HG03103 (cell line): Measurements from ENCODE around the gene TYW1.
"Not testable (repeated sequence)": the region's sequence is repeated elsewhere in the genome, so short reads cannot be mapped to it uniquely, and the experiment has no call there.

Experiments used
- ATAC-seq: cut with Tn5 transposase; IDR thresholded peaks from one replicate; pipeline ENCODE4 v1.9.1; 2021; ENCODE audit warnings: low read depth; ENCODE audit not compliant: unreplicated experiment

TYW1 gene

GRCh38 chr7:67229018-67229417, 232.4 kb downstream of the TYW1 start:
- not testable (repeated sequence) for ATAC-seq

- ATAC-seq: not testable (repeated sequence)
These were observed 233.4 kb downstream of the TYW1 start for GRCh38 chr7:67230029-67230428.

GRCh38 chr7:67233506-67233905, 236.9 kb downstream of the TYW1 start:
- not testable (repeated sequence) for ATAC-seq

- ATAC-seq: not testable (repeated sequence)
These were observed 239.6 kb downstream of the TYW1 start for GRCh38 chr7:67236216-67236615.

GRCh38 chr7:67242871-67243270, 246.2 kb downstream of the TYW1 start:
- not testable (repeated sequence) for ATAC-seq

- not testable (repeated sequence) for ATAC-seq
These were observed 251.7 kb downstream of the TYW1 start for GRCh38 chr7:67248364-67248763.

- ATAC-seq: no peak
These were observed 255.4 kb downstream of the TYW1 start for GRCh38 chr7:67251986-67252558.

- ATAC-seq: not testable (repeated sequence)
These were observed 258.4 kb downstream of the TYW1 start for GRCh38 chr7:67255076-67255475.

- not testable (repeated sequence) for ATAC-seq
These were observed 261.1 kb downstream of the TYW1 start for GRCh38 chr7:67257779-67258178.

GRCh38 chr7:67259363-67259762, 262.7 kb downstream of the TYW1 start:
- ATAC-seq: not testable (repeated sequence)

GRCh38 chr7:67260166-67260586, 263.5 kb downstream of the TYW1 start:
- not testable (repeated sequence) for ATAC-seq

- ATAC-seq: not testable (repeated sequence)
These were observed 267.4 kb downstream of the TYW1 start for GRCh38 chr7:67264000-67264399.

GRCh38 chr7:67266070-67266469, 269.4 kb downstream of the TYW1 start:
- not testable (repeated sequence) for ATAC-seq

- ATAC-seq: no peak
These were observed 271.3 kb downstream of the TYW1 start for GRCh38 chr7:67267914-67268313.

- not testable (repeated sequence) for ATAC-seq
These were observed 273.3 kb downstream of the TYW1 start for GRCh38 chr7:67269916-67270315.
